HG02623 (cell line): Measurements from ENCODE around the gene NXPH3.
"Not testable (repeated sequence)": the region's sequence is repeated elsewhere in the genome, so short reads cannot be mapped to it uniquely, and the experiment has no call there.

Experiments used
- ATAC-seq: cut with Tn5 transposase; IDR thresholded peaks from one replicate; pipeline ENCODE4 v1.9.1; 2021; ENCODE audit warnings: moderate library complexity; ENCODE audit not compliant: unreplicated experiment

NXPH3 gene

GRCh38 chr17:49575679-49576087 is at the start of gene NXPH3:
Gene NXPH3 (plus strand): TSS chr17:49575871. CDS start chr17:49576220, 349 bp downstream.
- ATAC-seq: peak; percentile 57

- ATAC-seq: no peak
These were observed 47.6 kb upstream of the NXPH3 start for GRCh38 chr17:49527927-49528651.

GRCh38 chr17:49528966-49529365 is 46.7 kb upstream of the NXPH3 start:
- ATAC-seq: no peak

GRCh38 chr17:49530118-49530517 is 45.6 kb upstream of the NXPH3 start:
- ATAC-seq: no peak

- ATAC-seq: no peak
These were observed 31.8 kb upstream of the NXPH3 start for GRCh38 chr17:49543860-49544259.

- ATAC-seq: no peak
These were observed 30.5 kb upstream of the NXPH3 start for GRCh38 chr17:49545007-49545660.

GRCh38 chr17:49545806-49546545 is 29.7 kb upstream of the NXPH3 start:
- no peak for ATAC-seq

- ATAC-seq: no peak
These were observed 28.8 kb upstream of the NXPH3 start for GRCh38 chr17:49546546-49547535.

GRCh38 chr17:49547566-49547965 is 28.1 kb upstream of the NXPH3 start:
- no peak for ATAC-seq

- no peak for ATAC-seq
These were observed 27.6 kb upstream of the NXPH3 start for GRCh38 chr17:49548051-49548505.

GRCh38 chr17:49548506-49549310 is 27.0 kb upstream of the NXPH3 start:
- no peak for ATAC-seq

- no peak for ATAC-seq
These were observed 26.4 kb upstream of the NXPH3 start for GRCh38 chr17:49549311-49549605.

GRCh38 chr17:49549691-49550678 is 25.7 kb upstream of the NXPH3 start:
- ATAC-seq: no peak

GRCh38 chr17:49550764-49551163 is 24.9 kb upstream of the NXPH3 start:
- ATAC-seq: not testable (repeated sequence)

GRCh38 chr17:49551221-49552069 is 24.2 kb upstream of the NXPH3 start:
- no peak for ATAC-seq

GRCh38 chr17:49552070-49552751 is 23.5 kb upstream of the NXPH3 start:
- no peak for ATAC-seq

- ATAC-seq: no peak
These were observed 21.9 kb upstream of the NXPH3 start for GRCh38 chr17:49553676-49554335.
